HepG2 (cell line): ENCODE measurements around the gene OBI1. TPM values are rescaled to one million over a fixed set of nuclear protein-coding genes. Genes with fewer than 3 reads are reported as not detected.

Source experiments
- ATAC-seq: fragments of 200-7000 bp; cut with Tn5 transposase; 3 replicates; pipeline ENCODE4 v1.9.1; 2020; ENCODE audit warnings: mild to moderate bottlenecking, moderate library complexity
- BruUV-seq: library from RNA; stranded (reverse); fragments of 400-500 nt; replicated peaks from 2 replicates; lab custom pipeline; 2021; lab: Mats Ljungman, UMichigan
- CTCF ChIA-PET: fragments of 300-600 bp; formaldehyde crosslinking; extraction: SDS; loops from one replicate; lab custom pipeline; 2021; ENCODE audit warnings: low total read pairs, inconsistent platforms, low intra/inter-chr PET ratio; lab: Yijun Ruan, JAX
- POLR2A ChIA-PET: fragments of 350-600 bp; sonication (Branson Sonifier 250); formaldehyde crosslinking; loops from one replicate; lab custom pipeline; 2020; ENCODE audit warnings: antibody characterized with exemption, inconsistent platforms; lab: Yijun Ruan, JAX
- DNase-seq: peaks from one replicate; pipeline ENCODE4 v3.0.0-alpha.2; 2015; ENCODE audit warnings: low spot score
- FAIRE-seq: peaks from 3 replicates; lab custom pipeline; 2011; peaks lifted over from hg19 to GRCh38; lab: Jason Lieb, UNC
- H2AFZ ChIP-seq: one replicate; pipeline ENCODE4 v1.6.1; 2011; ENCODE audit warnings: low read length, inconsistent platforms
- H3K27ac ChIP-seq: fragments of 300-600 bp; 3 replicates; pipeline ENCODE4 v1.8.0; 2011; ENCODE audit warnings: mixed run types, mild to moderate bottlenecking, mixed read lengths, low read length, inconsistent platforms; ENCODE audit not compliant: insufficient read depth; ENCODE audit errors: extremely low read length
- H3K27me3 ChIP-seq, 2 experiments: fragments of 200-600 bp in 1 of 2; 2 replicates in 1 of 2; 3 replicates in 1 of 2; pipeline versions ENCODE4 v1.6.0 to v1.8.0; 2011; ENCODE audit warnings: low read length in 2 of 2, mild to moderate bottlenecking in 2 of 2, moderate library complexity in 2 of 2, inconsistent platforms in 1 of 2; ENCODE audit not compliant: insufficient read depth in 2 of 2, control insufficient read depth in 1 of 2
- H3K36me3 ChIP-seq, 2 experiments: fragments of 200-600 bp in 1 of 2; replicated peaks in 1 of 2; 2 replicates in 1 of 2; 3 replicates in 1 of 2; pipeline versions ENCODE4 v1.5.1 to v1.8.0; 2011; ENCODE audit warnings: low read length in 2 of 2, inconsistent platforms in 1 of 2; ENCODE audit not compliant: insufficient read depth in 2 of 2, control insufficient read depth in 1 of 2
- H3K4me1 ChIP-seq: 2 replicates; pipeline ENCODE4 v1.5.1; 2012; ENCODE audit warnings: low read length, inconsistent platforms; ENCODE audit not compliant: insufficient read depth
- H3K4me2 ChIP-seq: 2 replicates; pipeline ENCODE4 v1.6.0; 2011; ENCODE audit warnings: low read depth, low read length, inconsistent platforms
- H3K4me3 ChIP-seq, 3 experiments: fragments of 200-600 bp in 1 of 3; sonication (generic), shearing (Covaris generic) in 1 of 3; replicated peaks in 1 of 3; 2 replicates each; pipeline ENCODE4 v1.5.1; 2011 to 2016; ENCODE audit warnings: low read length in 3 of 3, inconsistent platforms in 2 of 3, low read depth in 2 of 3, mild to moderate bottlenecking in 2 of 3, control low read depth in 1 of 3, mixed read lengths in 1 of 3; ENCODE audit not compliant: insufficient read depth in 1 of 3
- H3K79me2 ChIP-seq: one replicate; pipeline ENCODE4 v1.6.1; 2011; ENCODE audit warnings: low read length, inconsistent platforms; ENCODE audit not compliant: insufficient read depth
- H3K9ac ChIP-seq: 2 replicates; pipeline ENCODE4 v1.6.0; 2011; ENCODE audit warnings: mild to moderate bottlenecking, low read depth, low read length, inconsistent platforms; ENCODE audit not compliant: insufficient read depth
- H3K9me3 ChIP-seq: 2 replicates; pipeline ENCODE4 v1.5.1; 2012; ENCODE audit warnings: mild to moderate bottlenecking, low read length
- H4K20me1 ChIP-seq: 2 replicates; pipeline ENCODE4 v1.6.0; 2011; ENCODE audit warnings: inconsistent platforms, mild to moderate bottlenecking, low read length, moderate library complexity; ENCODE audit not compliant: insufficient read depth
- PCBP2 ChIP-seq: fragments of 200-400 bp; formaldehyde crosslinking; optimal IDR thresholded peaks from 2 replicates; pipeline ENCODE3; 2018; ENCODE audit warnings: low read length, low read depth; ENCODE audit not compliant: poor library complexity, severe bottlenecking
- THAP11 ChIP-seq: IDR thresholded peaks from 2 replicates; pipeline ENCODE4 v1.6.1; 2016; ENCODE audit warnings: missing biosample characterization, missing genetic modification reagents
- ZFYVE20 ChIP-seq: sonication (generic); formaldehyde crosslinking; IDR thresholded peaks from 2 replicates; pipeline ENCODE4 v1.8.0; 2023; ENCODE audit warnings: low read depth, mild to moderate bottlenecking, moderate library complexity, missing genetic modification reagents, borderline replicate concordance
- ZKSCAN1 ChIP-seq: fragments of 150-350 bp; IDR thresholded peaks from 2 replicates; pipeline ENCODE4 v1.6.1; 2014; ENCODE audit warnings: low read length
- WGBS: methylation state at CpG from one replicate; pipeline ENCODE4 v1.1.6; 2017; ENCODE audit warnings: low lambda C conversion rate; 5-methylcytosine and 5-hydroxymethylcytosine counted together
- in situ Hi-C: cut with HindIII; loops from 2 replicates; pipeline ENCODE4 v1.10.0; 2017; ENCODE audit warnings: low pct_unique_long_range_greater_than_20kb; ENCODE audit not compliant: extremely low pct_ligation_motif_present
- intact Hi-C: fragments of 100-400 bp; cut with micrococcal nuclease; formaldehyde crosslinking; loops from one replicate; pipeline ENCODE4 v1.10.0; 2022; ENCODE audit not compliant: unreplicated experiment
- polyA plus RNA-seq, 8 experiments: library from polyadenylated mRNA; depleted of rRNA in 3 of 8; stranded (reverse) in 7 of 8; unstranded in 1 of 8; fragments of >200 nt; fragmentation: Illumina TruSeq in 4 of 8; extraction: Trizol in 4 of 8; gene quantifications; 2 replicates each; pipeline versions ENCODE4 v1.2.1 to v1.2.3, GENCODE V29; 2011 to 2016; ENCODE audit warnings: low read depth in 4 of 8, missing spikeins in 1 of 8, mixed read lengths in 1 of 8; ENCODE audit not compliant: insufficient read depth in 1 of 8
- total RNA-seq, 5 experiments: library from RNA; depleted of rRNA; stranded (reverse); fragments of >200 nt; fragmentation: Illumina TruSeq; extraction: Trizol; gene quantifications; 2 replicates each; pipeline ENCODE4 v1.2.3, GENCODE V29; 2016; ENCODE audit warnings: low read depth in 1 of 5
- TF ChIP-seq, protein P1 (sequence below): sonication (generic); formaldehyde crosslinking; IDR thresholded peaks from 2 replicates; pipeline ENCODE4 v1.9.0; 2022; ENCODE audit warnings: missing genetic modification reagents, mild to moderate bottlenecking, borderline replicate concordance

OBI1 gene
- total and polyA plus RNA-seq, 2 of the 13 experiments (the other 11 are each of a cell fraction or from before 2014, with no cell fraction given) = 7.8 to 23.5 TPM

- TF ChIP-seq, protein P1, sequence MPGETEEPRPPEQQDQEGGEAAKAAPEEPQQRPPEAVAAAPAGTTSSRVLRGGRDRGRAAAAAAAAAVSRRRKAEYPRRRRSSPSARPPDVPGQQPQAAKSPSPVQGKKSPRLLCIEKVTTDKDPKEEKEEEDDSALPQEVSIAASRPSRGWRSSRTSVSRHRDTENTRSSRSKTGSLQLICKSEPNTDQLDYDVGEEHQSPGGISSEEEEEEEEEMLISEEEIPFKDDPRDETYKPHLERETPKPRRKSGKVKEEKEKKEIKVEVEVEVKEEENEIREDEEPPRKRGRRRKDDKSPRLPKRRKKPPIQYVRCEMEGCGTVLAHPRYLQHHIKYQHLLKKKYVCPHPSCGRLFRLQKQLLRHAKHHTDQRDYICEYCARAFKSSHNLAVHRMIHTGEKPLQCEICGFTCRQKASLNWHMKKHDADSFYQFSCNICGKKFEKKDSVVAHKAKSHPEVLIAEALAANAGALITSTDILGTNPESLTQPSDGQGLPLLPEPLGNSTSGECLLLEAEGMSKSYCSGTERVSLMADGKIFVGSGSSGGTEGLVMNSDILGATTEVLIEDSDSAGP = no peak
- TF ChIP-seq ZFYVE20 (no peak), PCBP2 (no peak)
Observed at GRCh38 chr13:78650717-78651083, 8.3 kb downstream of the OBI1 start (continued).

- Histone ChIP-seq H3K4me1 (peaks cover 61% of the 10 kb centered on the region), H3K4me2 (no peak overlapping the region), H3K36me3 (no peaks in the 10 kb centered on the region), H2AFZ (no peak overlapping the region), H3K27me3 (no peaks in the 10 kb centered on the region), H3K27ac (no peak overlapping the region), H3K9ac (no peak overlapping the region), H3K79me2 (peaks cover 90% of the 10 kb centered on the region), H4K20me1 (0 out of 2 replicates have a peak, but pooled peaks cover 5% of the 10 kb centered on the region), H3K9me3 (no peaks in the 10 kb centered on the region), H3K4me3 (no peak overlapping the region)
- DNase-seq (no peak), FAIRE-seq (no peak), ATAC-seq (no peak)
- WGBS = 92% methylated on average over 3 of the region's 3 CpGs
- intact Hi-C loops (no loop called here), in situ Hi-C loops (no loop called here)
- CTCF ChIA-PET = no interaction called here
- TF ChIP-seq THAP11 (no peak), ZKSCAN1 (no peak)
- no TSS peak for BruUV-seq
- POLR2A ChIA-PET = no interaction called here
Observed at GRCh38 chr13:78649997-78650716, 8.8 kb downstream of the OBI1 start.
